Measurements from ENCODE around the gene STRBP. TPM values are rescaled to one million over a fixed set of nuclear protein-coding genes. Genes with fewer than 3 reads are reported as not detected.

Gene STRBP
- total and polyA plus RNA-seq, 9 of the 15 experiments (the other 6 are each of a cell fraction or from before 2014, with no cell fraction given), result 27.7 to 84.0 (median 70.2) TPM

DNA sequence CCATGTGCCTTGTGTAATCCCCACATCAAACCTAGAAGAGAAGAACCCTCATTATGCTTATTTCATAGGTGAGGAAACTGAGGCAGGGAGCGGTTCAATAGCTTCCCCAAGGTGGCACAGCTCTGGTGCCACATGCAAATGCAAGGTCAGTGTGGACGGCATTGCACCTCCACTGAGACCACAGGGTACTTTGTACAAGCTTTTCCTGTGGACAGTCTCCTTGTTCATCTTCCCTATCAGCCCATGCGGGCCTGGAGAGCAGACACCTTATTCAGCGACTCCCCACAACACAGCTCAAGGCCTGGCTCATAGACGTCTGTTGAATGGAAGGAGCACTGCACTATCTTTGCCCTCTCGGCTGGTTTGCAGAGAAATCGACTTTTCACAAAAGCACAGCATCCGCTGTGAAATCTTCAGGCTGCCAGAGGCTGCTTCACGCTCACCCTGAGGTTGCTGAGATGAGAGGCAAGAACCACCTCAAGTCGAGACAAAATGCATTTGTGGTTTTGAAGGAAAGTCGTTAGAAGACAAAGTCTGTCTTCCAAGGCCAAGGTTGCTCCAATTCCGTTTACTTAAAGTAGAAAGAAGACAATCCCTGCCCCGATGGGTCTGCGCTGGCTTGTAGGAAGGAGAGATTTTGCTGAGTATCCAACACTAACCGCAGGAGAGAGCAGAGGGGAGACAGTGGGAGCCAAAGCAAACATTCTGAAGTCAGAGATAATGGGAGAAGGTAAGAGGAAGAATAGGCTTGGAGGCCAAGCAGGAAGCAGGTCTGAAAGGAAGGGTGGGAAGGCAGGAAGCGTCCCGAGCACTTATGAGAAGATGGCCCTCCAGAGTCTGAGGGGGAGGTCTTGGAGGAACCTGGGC, 34.2 kb upstream of the STRBP start (continued):
- TF ChIP-seq BRF1 (IDR thresholded peaks at IDR 0.05; ENCODE audit: borderline replicate concordance, extremely low read depth, insufficient read length) (no peak), MYBL2 (IDR thresholded peaks at IDR 0.05; ENCODE audit: low read depth) (no peak), MYBL2 (CRISPR knock-in tag; IDR thresholded peaks at IDR 0.05; ENCODE audit: borderline replicate concordance) (no peak), NCOA6 (IDR thresholded peaks at IDR 0.05) (no peak), GABPB1 (CRISPR knock-in tag; IDR thresholded peaks at IDR 0.05) (peak; percentile 5; the same call in 1 of the 2 replicates), GABPA (tag; conservative IDR thresholded peaks at IDR 0.05; ENCODE audit: low read depth) (no peak), RBM14 (IDR thresholded peaks at IDR 0.05; ENCODE audit: borderline replicate concordance, insufficient read depth, low read depth, low read length) (no peak), ILK (tag; IDR thresholded peaks at IDR 0.05; ENCODE audit: borderline replicate concordance, low read depth) (no peak), ZNF311 (CRISPR knock-in tag; IDR thresholded peaks at IDR 0.05) (no peak), ZNF696 (CRISPR knock-in tag; conservative IDR thresholded peaks at IDR 0.05) (no peak), ZNF668 (CRISPR knock-in tag; IDR thresholded peaks at IDR 0.05) (no peak), NR3C1 (CRISPR knock-in tag; IDR thresholded peaks at IDR 0.05) (no peak), MEIS2 (IDR thresholded peaks at IDR 0.05; ENCODE audit: partially characterized antibody) (no peak), ZNF274 (IDR thresholded peaks at IDR 0.05; ENCODE audit: borderline replicate concordance, low read depth, low read length) (no peak), ZNF830 (CRISPR knock-in tag; IDR thresholded peaks at IDR 0.05) (no peak)
- TF ChIP-seq, protein P1, sequence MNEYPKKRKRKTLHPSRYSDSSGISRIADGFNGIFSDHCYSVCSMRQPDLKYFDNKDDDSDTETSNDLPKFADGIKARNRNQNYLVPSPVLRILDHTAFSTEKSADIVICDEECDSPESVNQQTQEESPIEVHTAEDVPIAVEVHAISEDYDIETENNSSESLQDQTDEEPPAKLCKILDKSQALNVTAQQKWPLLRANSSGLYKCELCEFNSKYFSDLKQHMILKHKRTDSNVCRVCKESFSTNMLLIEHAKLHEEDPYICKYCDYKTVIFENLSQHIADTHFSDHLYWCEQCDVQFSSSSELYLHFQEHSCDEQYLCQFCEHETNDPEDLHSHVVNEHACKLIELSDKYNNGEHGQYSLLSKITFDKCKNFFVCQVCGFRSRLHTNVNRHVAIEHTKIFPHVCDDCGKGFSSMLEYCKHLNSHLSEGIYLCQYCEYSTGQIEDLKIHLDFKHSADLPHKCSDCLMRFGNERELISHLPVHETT (CRISPR knock-in tag; conservative IDR thresholded peaks at IDR 0.05 in 1 of 2, IDR thresholded peaks at IDR 0.05 in 1 of 2), result peak in 1 of 2 experiments; percentile 35; a peak in 1 of 4 replicates
- TF ChIP-seq, protein P2, sequence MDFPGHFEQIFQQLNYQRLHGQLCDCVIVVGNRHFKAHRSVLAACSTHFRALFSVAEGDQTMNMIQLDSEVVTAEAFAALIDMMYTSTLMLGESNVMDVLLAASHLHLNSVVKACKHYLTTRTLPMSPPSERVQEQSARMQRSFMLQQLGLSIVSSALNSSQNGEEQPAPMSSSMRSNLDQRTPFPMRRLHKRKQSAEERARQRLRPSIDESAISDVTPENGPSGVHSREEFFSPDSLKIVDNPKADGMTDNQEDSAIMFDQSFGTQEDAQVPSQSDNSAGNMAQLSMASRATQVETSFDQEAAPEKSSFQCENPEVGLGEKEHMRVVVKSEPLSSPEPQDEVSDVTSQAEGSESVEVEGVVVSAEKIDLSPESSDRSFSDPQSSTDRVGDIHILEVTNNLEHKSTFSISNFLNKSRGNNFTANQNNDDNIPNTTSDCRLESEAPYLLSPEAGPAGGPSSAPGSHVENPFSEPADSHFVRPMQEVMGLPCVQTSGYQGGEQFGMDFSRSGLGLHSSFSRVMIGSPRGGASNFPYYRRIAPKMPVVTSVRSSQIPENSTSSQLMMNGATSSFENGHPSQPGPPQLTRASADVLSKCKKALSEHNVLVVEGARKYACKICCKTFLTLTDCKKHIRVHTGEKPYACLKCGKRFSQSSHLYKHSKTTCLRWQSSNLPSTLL (IDR thresholded peaks at IDR 0.05), result no peak

Data from K562 (cell line).